ENCODE results near the gene GFI1.

Gene GFI1

DNA sequence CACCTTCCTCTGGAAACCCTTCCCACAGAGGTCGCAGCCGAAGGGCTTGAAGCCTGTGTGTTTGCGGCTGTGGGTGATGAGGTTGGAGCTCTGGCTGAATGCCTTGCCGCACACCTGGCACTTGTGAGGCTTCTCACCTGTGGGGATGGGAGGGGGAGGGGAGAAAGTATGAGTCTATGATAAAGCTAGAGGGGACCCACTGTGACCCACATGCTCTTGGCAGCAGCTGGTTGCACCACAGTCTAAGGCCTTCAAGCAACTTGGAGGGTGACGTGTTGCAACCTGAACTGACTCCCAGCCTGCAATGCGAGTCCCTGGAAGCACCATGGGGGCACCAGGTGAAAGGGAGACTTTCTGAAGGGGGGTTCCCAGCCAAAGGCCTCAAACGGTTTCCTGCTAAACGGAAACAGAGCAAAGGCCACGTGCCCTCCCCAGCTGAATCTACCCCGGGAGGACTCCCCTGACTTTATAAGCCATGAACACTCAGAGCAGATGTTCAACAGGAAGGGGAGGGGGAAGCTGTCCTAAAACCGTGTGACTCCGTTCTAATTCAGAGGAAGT lies 10.6 kb downstream of the GFI1 start:
- DNase-seq, result no peak
- in situ Hi-C loops (cut with HindIII; ENCODE audit: low pct_ligation_motif_present, low pct_unique_long_range_greater_than_20kb, low sequenced_read_pairs), result no loop called here

DNA sequence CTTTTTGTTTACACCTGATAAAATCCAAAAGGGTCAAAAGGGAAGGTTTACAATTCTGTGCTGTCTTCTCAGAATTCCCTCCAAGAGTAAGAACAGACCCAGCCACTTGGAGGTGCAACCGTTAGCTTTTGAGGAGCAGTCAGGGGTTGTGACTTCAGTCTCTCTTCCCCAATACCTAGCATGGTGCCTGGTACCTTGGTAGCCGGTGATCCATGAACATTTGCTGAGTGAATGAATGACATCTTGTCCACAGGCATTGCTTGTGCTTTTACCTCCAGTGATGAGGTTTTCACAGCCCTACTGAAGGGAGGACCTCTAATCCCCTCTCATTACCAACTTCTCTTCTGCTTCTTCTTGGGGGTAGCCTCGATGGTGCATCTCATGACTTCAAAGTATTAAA lies 11.7 kb downstream of the GFI1 start:
- in situ Hi-C loops (cut with HindIII; ENCODE audit: low pct_ligation_motif_present, low pct_unique_long_range_greater_than_20kb, low sequenced_read_pairs), result no loop called here
- no peak for DNase-seq

- DNase-seq, result no peak
- in situ Hi-C loops (cut with HindIII; ENCODE audit: low pct_ligation_motif_present, low pct_unique_long_range_greater_than_20kb, low sequenced_read_pairs), result no loop called here
Observed at GRCh38 chr1:92473781-92474495, 12.8 kb downstream of the GFI1 start.

- no peak for DNase-seq
- in situ Hi-C loops (cut with HindIII; ENCODE audit: low pct_ligation_motif_present, low pct_unique_long_range_greater_than_20kb, low sequenced_read_pairs), result no loop called here
Observed at GRCh38 chr1:92470216-92470615, 16.5 kb downstream of the GFI1 start.

DNA sequence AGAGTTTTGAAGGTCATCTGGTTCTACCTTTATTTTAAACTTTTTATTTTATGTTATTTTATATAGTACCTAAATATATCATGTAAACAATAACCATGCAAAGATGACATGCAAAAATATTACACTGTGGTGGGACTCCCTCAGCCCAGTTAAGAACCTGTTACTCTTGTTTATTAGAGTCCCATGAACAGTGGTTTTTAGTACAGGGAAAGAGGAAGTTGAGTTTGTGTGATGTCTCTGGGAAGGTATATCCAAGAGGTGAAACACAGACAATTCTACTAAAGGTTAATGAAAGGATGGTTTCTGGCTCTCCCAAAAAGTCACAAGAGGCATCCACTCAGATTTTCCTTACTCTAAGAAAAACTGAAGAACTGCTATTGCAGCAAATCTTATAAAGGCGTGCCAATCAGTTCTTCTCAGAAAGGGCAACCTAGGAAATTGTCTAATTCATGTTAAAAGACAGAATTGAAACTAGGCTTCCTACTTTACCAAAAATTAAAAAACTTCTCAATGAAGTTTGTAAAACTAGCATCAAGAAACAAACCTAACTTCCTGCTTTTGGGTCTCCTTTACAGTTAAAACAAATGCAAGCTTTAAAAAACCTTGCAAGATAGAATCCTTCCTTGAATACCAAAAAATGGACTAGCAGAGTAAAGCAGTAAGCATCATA lies 19.9 kb downstream of the GFI1 start:
- in situ Hi-C loops (cut with HindIII; ENCODE audit: low pct_ligation_motif_present, low pct_unique_long_range_greater_than_20kb, low sequenced_read_pairs), result no loop called here
- DNase-seq, result no peak

GRCh38 chr1:92465256-92465647 lies 21.5 kb downstream of the GFI1 start:
- no peak for DNase-seq
- in situ Hi-C loops (cut with HindIII; ENCODE audit: low pct_ligation_motif_present, low pct_unique_long_range_greater_than_20kb, low sequenced_read_pairs), result no loop called here

GRCh38 chr1:92464588-92465255 lies 22.0 kb downstream of the GFI1 start:
- in situ Hi-C loops (cut with HindIII; ENCODE audit: low pct_ligation_motif_present, low pct_unique_long_range_greater_than_20kb, low sequenced_read_pairs), result no loop called here
- DNase-seq, result no peak

DNA sequence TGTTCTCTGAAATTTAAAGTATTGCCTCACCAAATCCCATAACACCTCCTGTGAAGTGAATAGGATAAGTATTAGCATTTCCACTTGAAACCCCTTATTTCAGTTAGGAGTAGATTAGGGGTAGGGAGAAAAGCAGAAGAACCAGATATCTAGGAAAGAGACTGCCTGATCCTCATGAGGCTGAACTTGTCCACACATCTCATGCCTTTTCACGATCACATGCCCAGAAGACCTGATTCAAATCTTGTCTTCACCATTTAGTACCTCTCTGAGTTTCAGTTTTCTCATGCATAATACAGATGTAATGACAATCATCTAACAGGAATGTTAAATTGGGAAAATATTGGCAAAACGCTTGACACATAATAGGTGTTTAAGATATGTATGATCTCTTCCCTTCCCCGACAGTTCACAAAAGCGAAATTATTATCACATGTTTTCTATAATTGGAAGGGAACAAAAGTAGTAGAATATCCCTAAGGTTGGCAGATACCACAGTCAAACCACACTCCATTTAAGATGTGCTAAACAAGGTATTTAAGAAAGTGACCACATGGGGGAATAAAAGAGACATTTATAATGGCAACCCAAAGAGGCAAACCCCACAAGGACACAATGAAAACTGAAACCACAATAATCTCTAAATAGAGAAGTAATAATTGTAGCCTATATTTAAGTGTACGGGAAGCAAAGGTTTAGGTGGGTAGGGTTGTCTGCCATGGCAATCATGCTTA lies 25.2 kb downstream of the GFI1 start:
- in situ Hi-C loops (cut with HindIII; ENCODE audit: low pct_ligation_motif_present, low pct_unique_long_range_greater_than_20kb, low sequenced_read_pairs), result no loop called here
- DNase-seq, result no peak

DNA sequence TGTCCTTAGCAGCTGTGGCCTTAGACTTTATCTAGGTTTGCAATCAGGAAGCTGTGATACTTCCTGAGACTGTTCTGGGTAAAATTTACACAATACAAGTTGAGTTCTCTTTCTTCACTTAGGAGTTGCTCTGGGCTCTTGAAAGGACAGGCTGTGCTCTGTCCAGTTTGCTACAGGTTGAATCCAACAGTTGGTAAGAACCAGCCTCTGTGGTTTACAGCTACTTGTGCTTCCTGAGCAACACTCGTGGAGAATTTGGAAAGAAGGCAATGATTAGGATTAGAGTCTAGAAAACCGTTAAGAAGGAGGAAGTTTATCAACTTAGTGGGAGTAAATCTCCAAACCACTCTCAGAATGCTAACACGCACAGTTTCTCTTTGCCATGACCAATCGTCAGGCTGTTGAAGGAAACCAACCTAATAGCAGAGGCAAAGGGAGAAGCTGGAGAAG lies 26.8 kb downstream of the GFI1 start:
- in situ Hi-C loops (cut with HindIII; ENCODE audit: low pct_ligation_motif_present, low pct_unique_long_range_greater_than_20kb, low sequenced_read_pairs), result no loop called here
- DNase-seq, result no peak

- DNase-seq, result no peak
- in situ Hi-C loops (cut with HindIII; ENCODE audit: low pct_ligation_motif_present, low pct_unique_long_range_greater_than_20kb, low sequenced_read_pairs), result no loop called here
Observed at GRCh38 chr1:92458146-92458545, 28.6 kb downstream of the GFI1 start.

DNA sequence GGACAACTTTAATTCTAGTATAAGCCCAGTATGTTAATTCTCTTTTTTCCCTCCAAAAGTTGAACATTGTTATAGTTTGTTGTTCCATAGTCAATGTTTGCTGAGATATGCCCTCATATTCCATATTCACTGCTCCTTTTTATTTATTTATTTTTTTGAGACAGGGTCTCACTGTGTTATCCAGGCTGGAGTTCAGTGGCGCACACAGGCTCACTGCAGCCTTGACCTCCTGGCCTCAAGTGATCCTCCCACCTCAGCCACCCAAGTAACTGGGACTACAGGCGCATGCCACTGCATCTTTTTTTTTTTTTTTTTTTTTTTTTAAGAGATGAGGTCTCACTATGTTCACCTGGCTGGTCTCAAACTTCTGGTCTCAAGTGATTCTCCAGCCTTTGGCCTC lies 38.7 kb downstream of the GFI1 start:
- in situ Hi-C loops (cut with HindIII; ENCODE audit: low pct_ligation_motif_present, low pct_unique_long_range_greater_than_20kb, low sequenced_read_pairs), result no loop called here

GRCh38 chr1:92447033-92447681 lies 39.6 kb downstream of the GFI1 start:
- in situ Hi-C loops (cut with HindIII; ENCODE audit: low pct_ligation_motif_present, low pct_unique_long_range_greater_than_20kb, low sequenced_read_pairs), result no loop called here
- DNase-seq, result no peak

More for the DNA sequence above, 38.7 kb downstream of the GFI1 start:
- DNase-seq, result no peak

DNA sequence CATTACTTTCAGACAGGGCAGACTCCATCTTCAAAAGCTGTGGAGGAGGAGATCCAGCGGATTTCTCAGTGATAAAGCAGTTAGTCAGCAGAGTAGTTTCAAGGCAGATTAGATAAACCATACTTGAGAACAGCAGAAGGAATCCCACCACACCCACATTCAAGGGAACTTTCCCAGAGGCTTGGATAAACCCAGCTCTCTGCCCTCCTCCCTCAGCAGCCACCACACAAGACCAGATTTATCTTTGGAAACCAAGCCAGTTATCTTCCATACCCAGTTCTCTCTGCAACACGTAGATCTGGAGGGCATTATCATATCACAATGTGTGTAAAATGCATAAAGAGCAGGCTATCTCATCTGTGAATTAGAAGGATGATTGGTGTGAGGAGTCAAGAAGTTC lies 40.2 kb downstream of the GFI1 start:
- in situ Hi-C loops (cut with HindIII; ENCODE audit: low pct_ligation_motif_present, low pct_unique_long_range_greater_than_20kb, low sequenced_read_pairs), result no loop called here
- no peak for DNase-seq

GRCh38 chr1:92445865-92446264 lies 40.9 kb downstream of the GFI1 start:
- in situ Hi-C loops (cut with HindIII; ENCODE audit: low pct_ligation_motif_present, low pct_unique_long_range_greater_than_20kb, low sequenced_read_pairs), result no loop called here

GRCh38 chr1:92444351-92444750 lies 42.4 kb downstream of the GFI1 start:
- DNase-seq, result peak; percentile 5
- in situ Hi-C loops (cut with HindIII; ENCODE audit: low pct_ligation_motif_present, low pct_unique_long_range_greater_than_20kb, low sequenced_read_pairs), result no loop called here

More at GRCh38 chr1:92445865-92446264, 40.9 kb downstream of the GFI1 start:
- DNase-seq, result no peak

- DNase-seq, result no peak
- in situ Hi-C loops (cut with HindIII; ENCODE audit: low pct_ligation_motif_present, low pct_unique_long_range_greater_than_20kb, low sequenced_read_pairs), result no loop called here
Observed at GRCh38 chr1:92443893-92444292, 42.8 kb downstream of the GFI1 start.

GRCh38 chr1:92442351-92442750 lies 44.4 kb downstream of the GFI1 start:
- DNase-seq, result no peak
- in situ Hi-C loops (cut with HindIII; ENCODE audit: low pct_ligation_motif_present, low pct_unique_long_range_greater_than_20kb, low sequenced_read_pairs), result no loop called here

- DNase-seq, result no peak
- in situ Hi-C loops (cut with HindIII; ENCODE audit: low pct_ligation_motif_present, low pct_unique_long_range_greater_than_20kb, low sequenced_read_pairs), result no loop called here
Observed at GRCh38 chr1:92441697-92442342, 44.9 kb downstream of the GFI1 start.

All from ACHN (cell line).